K562 (cell line): ENCODE measurements around the gene CRHR1. TPM values are rescaled to one million over a fixed set of nuclear protein-coding genes. Genes with fewer than 3 reads are reported as not detected.

Experiments
- ARID1B ChIP-seq: fragments of 450-650 bp; IDR thresholded peaks from 2 replicates; pipeline ENCODE4 v1.6.1; 2016; ENCODE audit warnings: antibody characterized with exemption, mild to moderate bottlenecking, inconsistent platforms
- BHLHE40 ChIP-seq: IDR thresholded peaks from 2 replicates; pipeline ENCODE4 v1.6.1; 2011; ENCODE audit warnings: low read length, improper control_type of control experiment
- CEBPG ChIP-seq, 3 experiments: fragments of 200-800 bp in 1 of 3; sonication (Bioruptor generic) in 1 of 3; sonication (generic) in 1 of 3; formaldehyde crosslinking in 1 of 3; IDR thresholded peaks in 2 of 3; conservative IDR thresholded peaks in 1 of 3; 2 replicates each; pipeline versions ENCODE4 v1.6.1 to v1.8.0; 2016 to 2022; ENCODE audit warnings: missing compliant biosample characterization in 2 of 3, missing genetic modification characterization in 2 of 3, mild to moderate bottlenecking in 1 of 3, missing genetic modification reagents in 1 of 3
- CTBP1 ChIP-seq: fragments of 450-650 bp; IDR thresholded peaks from 2 replicates; pipeline ENCODE4 v1.6.1; 2016; ENCODE audit warnings: borderline replicate concordance
- CXXC5 ChIP-seq: fragments of 250-450 bp; sonication (Bioruptor Pico); IDR thresholded peaks from 2 replicates; pipeline ENCODE4 v1.8.0; 2022; ENCODE audit warnings: inconsistent platforms, mild to moderate bottlenecking, moderate library complexity
- DPF2 ChIP-seq: fragments of 450-650 bp; IDR thresholded peaks from 2 replicates; pipeline ENCODE4 v1.6.1; 2016
- E4F1 ChIP-seq: fragments of 250-450 bp; sonication (Bioruptor Pico); IDR thresholded peaks from 2 replicates; pipeline ENCODE4 v1.5.0; 2021; ENCODE audit warnings: mild to moderate bottlenecking, borderline replicate concordance
- EHMT2 ChIP-seq: fragments of 450-650 bp; IDR thresholded peaks from 2 replicates; pipeline ENCODE4 v1.6.1; 2018; ENCODE audit warnings: antibody characterized with exemption
- ELF1 ChIP-seq: fragments of 200-800 bp; sonication (Bioruptor generic); IDR thresholded peaks from 2 replicates; pipeline ENCODE4 v1.6.1; 2016; ENCODE audit warnings: missing genetic modification characterization, missing compliant biosample characterization
- FOSL1 ChIP-seq: fragments of 200-800 bp; sonication (Bioruptor generic); conservative IDR thresholded peaks from 2 replicates; pipeline ENCODE4 v1.6.1; 2016; ENCODE audit warnings: missing genetic modification characterization, missing compliant biosample characterization
- GATA2 ChIP-seq: sonication (generic); formaldehyde crosslinking; IDR thresholded peaks from 2 replicates; pipeline ENCODE4 v1.4.0; 2020; ENCODE audit warnings: mild to moderate bottlenecking, missing genetic modification reagents
- KLF13 ChIP-seq: fragments of 450-650 bp; IDR thresholded peaks from 2 replicates; pipeline ENCODE4 v1.6.1; 2016; ENCODE audit warnings: missing genetic modification characterization, low read depth, mild to moderate bottlenecking, missing compliant biosample characterization, moderate library complexity, borderline replicate concordance
- MYC ChIP-seq, 2 experiments: fragments of 250-450 bp in 1 of 2; sonication (Bioruptor Pico) in 1 of 2; IDR thresholded peaks; 2 replicates each; pipeline versions ENCODE4 v1.5.1 to v1.6.1; 2012 to 2021; ENCODE audit warnings: low read depth in 2 of 2, borderline replicate concordance in 1 of 2, improper control_type of control experiment in 1 of 2, low read length in 1 of 2, mild to moderate bottlenecking in 1 of 2, moderate library complexity in 1 of 2
- NCOA1 ChIP-seq: fragments of 450-650 bp; IDR thresholded peaks from 2 replicates; pipeline ENCODE4 v1.6.1; 2016; ENCODE audit warnings: low read depth
- NFE2 ChIP-seq: IDR thresholded peaks from 2 replicates; pipeline ENCODE4 v1.6.1; 2014; ENCODE audit warnings: antibody characterized with exemption, low read depth
- RCOR1 ChIP-seq, 2 experiments: IDR thresholded peaks; 2 replicates each; pipeline ENCODE4 v1.6.1; 2012; ENCODE audit warnings: low read depth in 2 of 2, low read length in 2 of 2, borderline replicate concordance in 1 of 2, improper control_type of control experiment in 1 of 2
- SMARCA4 ChIP-seq: fragments of 450-650 bp; IDR thresholded peaks from 2 replicates; pipeline ENCODE4 v1.6.1; 2016
- SPI1 ChIP-seq: IDR thresholded peaks from 2 replicates; pipeline ENCODE4 v1.6.1; 2011; ENCODE audit warnings: low read depth, low read length, control low read depth, borderline replicate concordance
- ZBED1 ChIP-seq: IDR thresholded peaks from 2 replicates; pipeline ENCODE4 v1.6.1; 2014
- ZEB2 ChIP-seq: fragments of 450-650 bp; IDR thresholded peaks from 2 replicates; pipeline ENCODE4 v1.6.1; 2016
- ZNF253 ChIP-seq: fragments of 250-450 bp; sonication (Bioruptor Pico); conservative IDR thresholded peaks from 2 replicates; pipeline ENCODE4 v1.6.1; 2021; ENCODE audit warnings: mild to moderate bottlenecking
- polyA plus RNA-seq, 8 experiments: library from polyadenylated mRNA; depleted of rRNA in 4 of 8; stranded (reverse) in 5 of 8; unstranded in 3 of 8; fragments of >200 nt; fragmentation: Nextera tagmentation in 2 of 8; fragmentation: Illumina TruSeq in 1 of 8; extraction: Ambion mirVana in 2 of 8; extraction: Trizol in 1 of 8; gene quantifications; 2 replicates each; pipeline versions ENCODE4 v1.2.1 to v1.2.3, GENCODE V29; 2011 to 2014; ENCODE audit warnings: inconsistent platforms in 1 of 8, missing spikeins in 1 of 8
- total RNA-seq, 7 experiments: library from RNA; depleted of rRNA in 6 of 7; stranded (reverse); fragments of >200 nt in 6 of 7; fragmentation: Illumina TruSeq in 2 of 7; extraction: Trizol in 2 of 7; gene quantifications; 2 replicates each; pipeline versions ENCODE4 v1.2.1 to v1.2.3, GENCODE V29; 2011 to 2021; ENCODE audit warnings: low replicate concordance in 1 of 7
- TF ChIP-seq, protein P1 (sequence below), 3 experiments: IDR thresholded peaks in 2 of 3; conservative IDR thresholded peaks in 1 of 3; 2 replicates each; pipeline ENCODE4 v1.5.1; 2011 to 2012; ENCODE audit warnings: low read length in 3 of 3, mild to moderate bottlenecking in 3 of 3, control low read depth in 2 of 3, improper control_type of control experiment in 1 of 3, inconsistent platforms in 1 of 3, low read depth in 1 of 3, mixed read lengths in 1 of 3, moderate library complexity in 1 of 3; ENCODE audit not compliant: insufficient read depth in 2 of 3
- TF ChIP-seq, protein P2 (sequence below): fragments of 250-450 bp; sonication (Bioruptor Pico); IDR thresholded peaks from 2 replicates; pipeline ENCODE4 v1.5.1; 2021; ENCODE audit warnings: mild to moderate bottlenecking

Gene CRHR1
- total and polyA plus RNA-seq, 9 of the 15 experiments (the other 6 are each of a cell fraction or from before 2014, with no cell fraction given): 0.05 TPM; not detected in 8

DNA sequence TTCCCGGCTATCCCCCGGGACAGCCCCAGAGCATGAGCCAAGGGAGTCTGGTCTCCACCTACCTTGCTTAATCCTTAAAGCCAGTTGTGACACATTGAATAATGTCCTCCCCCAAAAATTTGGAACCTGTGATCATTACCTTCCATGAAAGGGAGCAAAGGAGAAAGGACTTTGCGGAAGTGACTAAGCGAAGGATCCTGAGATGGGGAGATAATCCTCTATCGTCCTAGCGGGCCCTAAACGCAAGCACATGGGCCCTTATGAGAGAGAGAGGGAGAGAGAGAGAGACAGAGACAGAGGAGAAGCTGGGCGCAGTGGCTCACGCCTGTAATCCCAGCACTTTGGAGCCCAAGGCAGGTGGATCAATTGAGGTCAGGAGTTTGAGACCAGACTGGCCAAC is 70.1 kb downstream of the CRHR1 start (continued):
- peak; percentile 51; the same call in 1 of the 2 replicates for TF ChIP-seq CXXC5
- TF ChIP-seq NFE2: peak; percentile 67
- TF ChIP-seq BHLHE40: no peak
- TF ChIP-seq SMARCA4: 0 out of 2 replicates have a peak, but pooled peaks have one; percentile 53
- peak; percentile 72 for TF ChIP-seq SPI1
- peak; percentile 64; the same call in 1 of the 2 replicates for TF ChIP-seq CTBP1
- TF ChIP-seq ZEB2: peak; percentile 64; the same call in 1 of the 2 replicates
- peak; percentile 41; the same call in 1 of the 2 replicates for TF ChIP-seq EHMT2
- TF ChIP-seq CEBPG (CRISPR knock-in tag; IDR thresholded peaks at IDR 0.05): no peak
- TF ChIP-seq CEBPG (tag; conservative IDR thresholded peaks at IDR 0.05 in 1 of 2, IDR thresholded peaks at IDR 0.05 in 1 of 2): peak in 1 of 2 experiments; percentile 39; a peak in 1 of 4 replicates
- TF ChIP-seq FOSL1 (tag): peak; percentile 85
- TF ChIP-seq MYC (IDR thresholded peaks at IDR 0.05; ENCODE audit: low read depth, low read length): peak; percentile 77
- no peak for TF ChIP-seq MYC (CRISPR knock-in tag; IDR thresholded peaks at IDR 0.05; ENCODE audit: borderline replicate concordance, low read depth)
- TF ChIP-seq, protein P1, sequence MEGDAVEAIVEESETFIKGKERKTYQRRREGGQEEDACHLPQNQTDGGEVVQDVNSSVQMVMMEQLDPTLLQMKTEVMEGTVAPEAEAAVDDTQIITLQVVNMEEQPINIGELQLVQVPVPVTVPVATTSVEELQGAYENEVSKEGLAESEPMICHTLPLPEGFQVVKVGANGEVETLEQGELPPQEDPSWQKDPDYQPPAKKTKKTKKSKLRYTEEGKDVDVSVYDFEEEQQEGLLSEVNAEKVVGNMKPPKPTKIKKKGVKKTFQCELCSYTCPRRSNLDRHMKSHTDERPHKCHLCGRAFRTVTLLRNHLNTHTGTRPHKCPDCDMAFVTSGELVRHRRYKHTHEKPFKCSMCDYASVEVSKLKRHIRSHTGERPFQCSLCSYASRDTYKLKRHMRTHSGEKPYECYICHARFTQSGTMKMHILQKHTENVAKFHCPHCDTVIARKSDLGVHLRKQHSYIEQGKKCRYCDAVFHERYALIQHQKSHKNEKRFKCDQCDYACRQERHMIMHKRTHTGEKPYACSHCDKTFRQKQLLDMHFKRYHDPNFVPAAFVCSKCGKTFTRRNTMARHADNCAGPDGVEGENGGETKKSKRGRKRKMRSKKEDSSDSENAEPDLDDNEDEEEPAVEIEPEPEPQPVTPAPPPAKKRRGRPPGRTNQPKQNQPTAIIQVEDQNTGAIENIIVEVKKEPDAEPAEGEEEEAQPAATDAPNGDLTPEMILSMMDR (IDR thresholded peaks at IDR 0.05 in 2 of 3, conservative IDR thresholded peaks at IDR 0.05 in 1 of 3; ENCODE audit: insufficient read depth in 2 of 3, low read depth in 1 of 3, low read length in 3 of 3): peak in 1 of 3 experiments; percentile 7; a peak in 1 of 6 replicates
- TF ChIP-seq ELF1 (tag): peak; percentile 44; the same call in 1 of the 2 replicates
- TF ChIP-seq ARID1B: peak; percentile 54
- TF ChIP-seq, protein P2, sequence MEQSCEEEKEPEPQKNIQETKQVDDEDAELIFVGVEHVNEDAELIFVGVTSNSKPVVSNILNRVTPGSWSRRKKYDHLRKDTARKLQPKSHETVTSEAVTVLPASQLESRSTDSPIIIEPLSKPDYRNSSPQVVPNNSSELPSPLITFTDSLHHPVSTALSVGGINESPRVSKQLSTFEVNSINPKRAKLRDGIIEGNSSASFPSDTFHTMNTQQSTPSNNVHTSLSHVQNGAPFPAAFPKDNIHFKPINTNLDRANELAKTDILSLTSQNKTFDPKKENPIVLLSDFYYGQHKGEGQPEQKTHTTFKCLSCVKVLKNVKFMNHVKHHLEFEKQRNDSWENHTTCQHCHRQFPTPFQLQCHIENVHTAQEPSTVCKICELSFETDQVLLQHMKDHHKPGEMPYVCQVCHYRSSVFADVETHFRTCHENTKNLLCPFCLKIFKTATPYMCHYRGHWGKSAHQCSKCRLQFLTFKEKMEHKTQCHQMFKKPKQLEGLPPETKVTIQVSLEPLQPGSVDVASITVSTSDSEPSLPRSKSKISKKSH (CRISPR knock-in tag): no peak
- TF ChIP-seq KLF13 (tag): no peak
- TF ChIP-seq ZBED1: no peak
- TF ChIP-seq E4F1: no peak
- no peak for TF ChIP-seq NCOA1
- TF ChIP-seq RCOR1 (IDR thresholded peaks at IDR 0.05; ENCODE audit: borderline replicate concordance in 1 of 2, low read depth in 2 of 2, low read length in 2 of 2): peak in 1 of 2 experiments; percentile 42; a peak in 1 of 4 replicates
- TF ChIP-seq DPF2: peak; percentile 60; the same call in 1 of the 2 replicates
- peak; percentile 72 for TF ChIP-seq GATA2
- TF ChIP-seq ZNF253 (CRISPR knock-in tag): no peak
